Mucosa of rectum (tissue), 2 donors: ENCODE data around the gene XPO1.
"Not testable (repeated sequence)": the region's sequence is repeated elsewhere in the genome, so short reads cannot be mapped to it uniquely, and the experiment has no call there.

ENCODE experiments used
- H3K27ac ChIP-seq, 2 donors: one replicate each; pipeline ENCODE4 v1.7.0; 2013; ENCODE audit warnings: inconsistent platforms in 2 of 2, low read depth in 2 of 2, low read length in 2 of 2
- H3K27me3 ChIP-seq, 2 donors: one replicate each; pipeline ENCODE4 v1.7.0; 2013; ENCODE audit warnings: low read length in 2 of 2; ENCODE audit not compliant: control insufficient read depth in 2 of 2, insufficient read depth in 2 of 2
- H3K36me3 ChIP-seq, 2 donors: one replicate each; pipeline ENCODE4 v1.7.0; 2013; ENCODE audit warnings: low read length in 2 of 2; ENCODE audit not compliant: control insufficient read depth in 2 of 2, insufficient read depth in 2 of 2
- H3K4me1 ChIP-seq, 2 donors: one replicate each; pipeline ENCODE4 v1.7.0; 2013; ENCODE audit warnings: low read length in 2 of 2, mild to moderate bottlenecking in 1 of 2; ENCODE audit not compliant: control insufficient read depth in 2 of 2, insufficient read depth in 2 of 2
- H3K4me3 ChIP-seq, 2 donors: one replicate each; pipeline ENCODE4 v1.7.0; 2013; ENCODE audit warnings: low read length in 2 of 2
- H3K9ac ChIP-seq, 2 donors: one replicate each; pipeline ENCODE4 v1.7.0; 2013; ENCODE audit warnings: low read length in 2 of 2, low read depth in 1 of 2, mild to moderate bottlenecking in 1 of 2
- H3K9me3 ChIP-seq, 2 donors: one replicate each; pipeline ENCODE4 v1.7.0; 2013; ENCODE audit warnings: low read length in 2 of 2; ENCODE audit not compliant: control insufficient read depth in 2 of 2
- donor health status: healthy.
- donor health status: Normal muscosa, but diverticular disease.

The XPO1 gene

DNA sequence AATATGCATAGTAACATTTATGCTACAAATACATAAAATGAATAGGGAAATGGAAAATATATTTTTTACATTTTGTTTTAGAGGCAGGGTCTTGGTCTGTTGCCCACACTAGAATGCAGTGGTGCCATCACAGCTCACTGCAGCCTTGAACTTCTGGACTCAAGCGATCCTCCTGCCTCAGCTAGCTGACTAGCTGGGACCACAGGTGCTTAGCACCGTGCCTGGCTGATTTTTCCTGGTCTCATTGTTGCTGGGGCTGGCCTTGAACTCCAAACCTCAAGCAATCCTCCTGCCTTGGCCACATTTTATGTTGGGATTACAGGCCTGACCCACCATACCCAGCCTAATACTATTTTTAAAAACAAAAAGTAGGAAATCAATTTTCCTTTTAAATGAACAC lies 33.2 kb downstream of the XPO1 start:
- no peak overlapping the region for H3K9ac ChIP-seq
- no peaks in the 10 kb centered on the region for H3K27me3 ChIP-seq
- H3K4me1 ChIP-seq, result no peaks in the 10 kb centered on the region
- no peak overlapping the region for H3K4me3 ChIP-seq
- no peak overlapping the region for H3K27ac ChIP-seq
- H3K36me3 ChIP-seq, result peaks cover 20 to 40% of the 10 kb centered on the region in 2 donors
- H3K9me3 ChIP-seq, result no peaks in the 10 kb centered on the region

DNA sequence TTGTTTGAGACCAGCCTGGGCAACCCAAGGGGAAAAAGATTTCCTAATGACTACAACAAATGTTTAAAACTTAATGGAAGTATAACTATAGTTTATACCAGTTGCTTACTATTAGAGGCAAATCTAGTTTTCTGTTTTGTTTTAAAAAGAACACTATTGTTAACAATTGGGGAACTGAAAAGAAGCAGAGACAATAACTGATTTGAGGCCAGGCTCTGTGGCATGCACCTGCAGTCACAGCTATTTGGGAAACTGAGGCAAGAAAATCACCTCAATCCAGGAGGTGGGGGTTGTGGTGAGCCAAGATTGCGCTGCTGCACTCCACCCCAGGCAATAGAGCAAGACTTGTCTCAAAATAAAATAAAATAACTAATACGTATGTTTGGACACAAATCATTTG lies 39.1 kb downstream of the XPO1 start:
- Histone ChIP-seq H3K36me3 (peaks cover 55 to 71% of the 10 kb centered on the region in 2 donors), H3K27me3 (no peaks in the 10 kb centered on the region), H3K9me3 (no peaks in the 10 kb centered on the region)

DNA sequence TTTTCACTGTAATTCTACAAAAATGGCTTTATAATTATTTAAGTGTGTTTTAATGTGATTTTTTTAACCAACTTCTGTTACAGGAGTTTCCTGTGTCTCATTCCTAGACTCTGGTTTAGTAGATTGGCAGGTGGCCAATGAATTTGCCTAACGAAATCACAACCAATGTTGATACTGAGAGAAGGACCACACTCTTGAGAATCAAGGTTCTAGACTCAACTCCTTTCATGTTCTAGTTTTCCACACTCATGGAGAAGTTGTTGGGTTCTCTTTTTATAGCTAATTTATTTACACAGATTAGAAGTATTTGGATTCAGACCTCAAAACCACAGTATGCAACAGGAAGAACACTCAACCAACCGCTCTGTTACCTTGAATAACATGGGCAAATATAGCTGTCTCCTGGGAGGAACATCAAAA lies 44.6 kb downstream of the XPO1 start:
- no peak overlapping the region for H3K27ac ChIP-seq
- H3K9me3 ChIP-seq, result no peaks in the 10 kb centered on the region
- H3K4me3 ChIP-seq, result no peak overlapping the region
- H3K36me3 ChIP-seq, result peaks cover 73 to 80% of the 10 kb centered on the region in 2 donors
- H3K4me1 ChIP-seq, result no peaks in the 10 kb centered on the region
- no peaks in the 10 kb centered on the region for H3K27me3 ChIP-seq
- no peak overlapping the region for H3K9ac ChIP-seq

More for the DNA sequence above, 39.1 kb downstream of the XPO1 start:
- Histone ChIP-seq H3K27ac (no peak overlapping the region), H3K4me1 (no peaks in the 10 kb centered on the region), H3K9ac (no peak overlapping the region), H3K4me3 (no peak overlapping the region)

DNA sequence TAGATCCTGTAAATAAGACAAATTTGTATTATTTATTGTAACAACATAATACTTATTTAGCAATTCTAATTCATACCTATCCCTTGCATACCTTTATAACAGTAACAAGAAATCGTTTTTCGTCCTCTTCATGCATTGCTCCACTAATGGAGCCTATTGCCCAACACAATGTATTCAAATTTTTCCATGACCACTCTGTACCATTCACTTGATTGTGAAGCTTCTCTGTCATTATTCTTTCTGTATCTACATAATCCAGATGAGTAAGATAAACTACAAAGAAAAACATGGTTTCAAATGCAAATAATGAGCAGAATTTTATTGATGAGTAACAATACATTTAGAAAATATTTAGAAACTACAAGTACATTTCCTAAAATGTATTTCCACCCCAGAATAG lies 45.7 kb downstream of the XPO1 start:
- H3K9ac ChIP-seq, result no peak overlapping the region
- no peak overlapping the region for H3K4me3 ChIP-seq
- peaks cover 73 to 79% of the 10 kb centered on the region in 2 donors for H3K36me3 ChIP-seq
- no peaks in the 10 kb centered on the region for H3K27me3 ChIP-seq
- no peak overlapping the region for H3K27ac ChIP-seq
- H3K4me1 ChIP-seq, result no peaks in the 10 kb centered on the region
- no peaks in the 10 kb centered on the region for H3K9me3 ChIP-seq

DNA sequence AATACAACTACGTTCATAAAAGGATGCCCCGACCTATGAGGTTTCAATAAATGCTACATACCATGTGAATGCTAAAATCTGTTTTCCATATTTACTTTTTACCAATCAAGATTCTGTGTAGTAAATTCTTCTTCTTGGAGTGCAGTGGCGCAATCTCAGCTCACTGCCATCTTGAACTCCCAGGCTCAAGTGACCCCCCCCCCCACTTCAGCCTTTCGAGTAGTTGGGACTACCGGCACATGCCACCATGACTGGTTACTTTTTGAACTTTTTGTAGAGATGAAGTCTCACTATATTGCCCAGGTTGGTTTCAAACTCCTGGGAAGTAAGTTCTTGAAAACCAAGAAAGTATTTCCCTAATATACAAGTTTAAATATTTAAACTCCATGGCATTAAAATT lies 52.9 kb downstream of the XPO1 start:
- Histone ChIP-seq H3K27ac (no peak overlapping the region), H3K36me3 (peaks cover 50 to 70% of the 10 kb centered on the region in 2 donors), H3K4me1 (no peaks in the 10 kb centered on the region), H3K9ac (no peak overlapping the region), H3K4me3 (no peak overlapping the region), H3K27me3 (no peaks in the 10 kb centered on the region), H3K9me3 (no peaks in the 10 kb centered on the region)

DNA sequence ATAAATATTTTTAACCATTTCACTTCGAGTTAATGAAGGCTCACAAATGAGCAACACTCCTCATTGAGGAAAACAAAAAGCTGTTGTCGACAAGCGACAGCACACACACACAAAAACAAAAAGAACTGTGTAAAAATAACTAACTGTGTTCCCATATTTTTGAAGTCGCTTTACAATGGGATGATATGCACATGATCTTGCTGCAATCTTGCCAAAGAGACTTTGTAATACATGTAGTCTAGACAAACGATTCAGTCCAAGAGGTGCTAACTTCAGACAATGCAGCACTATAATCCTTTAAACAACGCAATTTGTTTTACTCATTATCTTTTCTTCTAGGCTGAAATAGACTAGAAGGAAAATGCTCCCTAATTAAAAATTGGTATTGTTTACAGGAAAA lies 60.1 kb downstream of the XPO1 start:
- peaks cover 31 to 51% of the 10 kb centered on the region in 2 donors for H3K36me3 ChIP-seq
- no peaks in the 10 kb centered on the region for H3K27me3 ChIP-seq
- no peaks in the 10 kb centered on the region for H3K9me3 ChIP-seq
- no peaks in the 10 kb centered on the region for H3K4me1 ChIP-seq
- no peak overlapping the region for H3K4me3 ChIP-seq
- no peak overlapping the region for H3K9ac ChIP-seq
- no peak overlapping the region for H3K27ac ChIP-seq

DNA sequence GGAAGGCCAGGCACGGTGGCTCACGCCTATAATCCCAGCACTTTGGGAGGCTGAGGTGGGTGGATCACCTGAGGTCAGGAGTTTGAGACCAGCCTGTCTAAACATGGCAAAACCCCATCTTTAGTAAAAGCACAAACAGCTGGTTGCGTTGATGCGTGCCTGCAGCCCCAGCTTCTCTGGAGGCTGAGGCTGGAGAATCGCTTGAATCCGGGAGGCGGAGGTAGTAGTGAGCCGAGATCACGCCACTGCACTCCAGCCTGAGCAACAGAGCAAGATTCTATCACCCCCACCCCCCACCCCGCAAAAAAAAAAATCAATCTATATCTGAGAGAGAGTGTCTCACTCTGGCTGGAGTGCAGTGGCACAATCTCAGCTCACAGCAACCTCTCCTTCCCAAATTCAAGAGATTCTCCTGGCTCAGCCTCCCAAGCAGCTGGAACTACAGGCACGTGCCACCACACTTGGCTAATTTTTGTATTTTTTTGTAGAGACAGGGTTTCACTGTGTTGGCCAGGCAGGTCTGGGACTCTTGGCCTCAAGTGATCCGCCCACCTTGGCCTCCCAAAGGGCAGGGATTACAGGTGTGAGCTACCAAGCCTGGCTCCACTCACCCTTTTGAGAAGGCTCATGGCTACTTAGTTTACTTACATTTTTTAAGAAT lies 61.1 kb downstream of the XPO1 start:
- H3K9me3 ChIP-seq, H3K27ac ChIP-seq, H3K4me3 ChIP-seq, H3K27me3 ChIP-seq, H3K4me1 ChIP-seq, H3K9ac ChIP-seq: not testable (repeated sequence)
- peaks cover 21 to 40% of the 10 kb centered on the region in 2 donors for H3K36me3 ChIP-seq

DNA sequence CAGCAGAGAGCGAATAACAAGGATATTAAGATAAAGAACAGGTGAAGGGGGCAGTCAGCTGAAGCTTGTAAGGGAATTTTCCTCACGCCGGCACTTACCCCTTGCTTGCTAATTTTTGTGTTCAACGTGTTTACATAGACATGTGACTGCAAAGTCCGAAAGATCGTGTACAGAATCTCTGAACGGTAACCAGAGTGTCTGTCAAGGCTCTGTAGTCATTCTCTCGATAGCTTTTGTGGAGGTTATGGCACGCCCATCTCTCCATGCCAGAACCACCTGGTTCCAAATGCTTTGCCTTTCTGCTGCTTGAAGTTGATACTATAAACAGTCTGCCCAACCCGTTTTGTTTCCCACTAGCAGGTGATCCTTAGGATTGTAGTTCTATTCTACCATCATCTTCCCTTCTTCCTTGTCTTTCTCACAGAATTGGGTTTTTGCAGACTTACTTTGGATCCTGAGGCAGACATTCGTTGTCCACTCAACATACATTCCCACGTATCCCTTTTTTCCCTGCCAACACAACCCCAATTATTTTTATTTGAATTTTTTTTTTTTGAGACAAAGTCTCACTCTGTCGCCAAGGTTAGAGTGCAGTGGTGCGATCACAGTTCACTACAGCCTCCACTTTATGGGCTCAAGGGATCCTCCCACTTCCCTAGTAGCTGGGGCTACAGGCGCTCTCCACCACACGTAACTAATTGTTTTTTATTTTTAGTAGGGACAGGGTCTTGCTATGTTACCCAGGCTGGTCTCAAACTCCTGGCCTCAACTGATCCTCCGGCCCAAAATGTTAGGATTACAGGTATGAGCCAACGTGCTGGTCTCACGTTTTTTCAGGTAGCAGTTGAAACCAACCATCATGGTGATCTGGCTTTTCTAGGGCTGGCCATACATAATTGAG lies 66.0 kb downstream of the XPO1 start:
- Histone ChIP-seq H3K9me3 (no peaks in the 10 kb centered on the region), H3K4me3 (peak overlapping the region; percentile 93 to 96), H3K9ac (peak overlapping the region; percentile 88 to 99), H3K27me3 (no peaks in the 10 kb centered on the region), H3K27ac (peak overlapping the region; percentile 97), H3K4me1 (peaks cover 12 to 13% of the 10 kb centered on the region in 2 donors), H3K36me3 (peaks cover 0 to 2% of the 10 kb centered on the region in 2 donors)

DNA sequence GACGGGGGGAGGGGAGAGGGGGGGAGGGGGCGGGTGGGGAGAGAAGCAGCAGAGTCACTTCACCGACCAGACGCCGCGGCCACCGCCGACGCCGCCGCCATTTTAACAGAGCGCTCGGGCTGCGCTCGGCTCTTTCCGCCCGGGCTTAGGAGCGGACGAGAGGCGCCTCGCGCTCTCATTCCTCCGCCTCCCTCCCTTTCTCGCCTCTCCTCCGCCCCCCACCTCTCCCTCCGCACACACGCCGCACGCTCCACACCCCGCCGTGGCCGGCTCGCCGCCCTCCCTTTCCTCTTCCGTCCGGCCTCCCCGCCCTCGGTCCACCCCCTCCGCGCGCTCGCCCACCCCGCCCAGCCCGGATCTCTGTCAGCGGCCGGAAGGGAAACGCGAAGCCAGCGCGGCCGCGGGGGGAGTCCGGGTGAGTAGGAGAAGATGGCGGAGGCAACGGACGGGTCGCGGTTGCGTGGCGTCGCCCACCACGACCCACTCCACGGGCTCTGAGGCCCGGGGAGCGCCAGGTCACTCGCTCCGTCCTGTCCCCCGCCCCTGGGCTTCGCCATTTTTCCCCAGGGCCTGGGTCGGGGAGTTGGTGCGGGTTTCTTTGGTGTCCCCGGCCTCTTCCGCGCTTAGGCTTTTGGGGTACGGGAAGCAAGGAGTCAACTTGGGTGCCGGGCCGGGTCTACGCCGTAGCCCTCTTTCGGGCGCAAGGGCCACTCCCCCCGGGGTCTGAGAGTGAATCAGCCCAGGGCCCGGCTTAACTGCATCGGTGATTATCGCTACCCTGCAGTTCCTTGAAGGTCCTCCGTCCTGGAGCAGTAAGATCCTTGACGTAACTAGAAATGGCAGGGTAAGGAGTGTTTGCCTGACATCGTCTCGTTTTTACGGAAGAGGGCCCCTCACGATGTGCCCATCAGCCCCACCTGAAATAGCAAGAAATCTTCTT lies 66.9 kb downstream of the XPO1 start, which contains the start of gene USP34:
Gene USP34 (minus strand): TSS at position 123 of the 940 bp plus-strand sequence. CDS start 395 bp downstream, outside the sequence.
- Histone ChIP-seq H3K9me3 (no peaks in the 10 kb centered on the region), H3K4me3 (peak within 1 kb of the TSS; percentile 93 to 96), H3K4me1 (peaks cover 12 to 13% of the 10 kb centered on the region in 2 donors), H3K36me3 (peaks cover 0 to 2% of the 10 kb centered on the region in 2 donors), H3K27ac (peak within 1 kb of the TSS; percentile 97), H3K9ac (peak within 1 kb of the TSS; percentile 88 to 99), H3K27me3 (no peaks in the 10 kb centered on the region)
